ENCODE results near the gene ERC1. TPM values are rescaled to one million over a fixed set of nuclear protein-coding genes. Genes with fewer than 3 reads are reported as not detected.
"Not testable (repeated sequence)": the region's sequence is repeated elsewhere in the genome, so short reads cannot be mapped to it uniquely, and the experiment has no call there.

ERC1 gene
- total RNA-seq, 1 experiment from 2014 or later, result 12.5 TPM

- DNase-seq (ENCODE audit: extremely low read depth, low read depth), result no peak
Observed at GRCh38 chr12:1339618-1340319, 348.7 kb downstream of the ERC1 start.

- not testable (repeated sequence) for DNase-seq (ENCODE audit: extremely low read depth, low read depth)
Observed at GRCh38 chr12:1341270-1341669, 350.2 kb downstream of the ERC1 start.

DNA sequence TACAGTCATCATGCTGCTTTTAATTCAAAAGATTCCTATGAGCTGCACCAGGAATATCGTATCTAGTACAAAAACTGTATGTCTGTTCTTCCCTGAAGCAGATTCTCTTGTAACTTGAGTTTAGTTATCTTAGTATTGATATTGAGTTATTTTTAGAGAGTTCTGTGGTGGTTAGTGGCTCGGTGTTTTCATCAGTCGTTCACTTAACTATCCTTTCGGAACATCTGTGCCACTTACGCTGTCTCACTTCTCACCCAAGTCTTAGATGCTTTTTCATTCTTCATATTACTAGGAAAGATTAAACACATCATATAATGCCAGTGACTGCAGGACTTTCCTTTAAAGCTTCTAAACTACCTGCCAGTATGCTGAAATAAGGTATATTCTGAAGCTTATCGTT lies 352.4 kb downstream of the ERC1 start:
- no peak for DNase-seq (ENCODE audit: extremely low read depth, low read depth)

GRCh38 chr12:1344245-1344644 lies 353.2 kb downstream of the ERC1 start:
- no peak for DNase-seq (ENCODE audit: extremely low read depth, low read depth)

DNA sequence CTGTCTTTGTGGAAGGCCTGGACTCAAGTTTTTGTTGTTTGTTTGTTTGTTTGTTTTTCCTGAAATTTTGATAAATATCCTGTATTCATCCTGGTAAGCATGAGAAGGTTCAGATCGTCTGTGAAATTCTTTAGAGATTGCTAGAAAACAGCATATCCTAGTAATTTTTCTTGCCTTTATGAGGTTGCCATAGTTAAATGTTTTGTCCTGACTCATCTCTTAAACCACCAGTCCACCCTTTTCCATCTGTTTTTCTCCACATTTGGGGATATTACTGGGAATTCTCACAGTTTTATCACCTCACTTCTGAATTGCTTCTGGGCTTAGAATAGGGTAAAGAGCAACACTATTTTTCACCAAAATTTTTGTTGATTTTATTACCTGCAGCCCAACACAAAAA lies 355.1 kb downstream of the ERC1 start:
- no peak for DNase-seq (ENCODE audit: extremely low read depth, low read depth)

GRCh38 chr12:1347294-1347693 lies 356.3 kb downstream of the ERC1 start:
- no peak for DNase-seq (ENCODE audit: extremely low read depth, low read depth)

GRCh38 chr12:1348606-1349005 lies 357.6 kb downstream of the ERC1 start:
- DNase-seq (ENCODE audit: extremely low read depth, low read depth), result no peak

DNA sequence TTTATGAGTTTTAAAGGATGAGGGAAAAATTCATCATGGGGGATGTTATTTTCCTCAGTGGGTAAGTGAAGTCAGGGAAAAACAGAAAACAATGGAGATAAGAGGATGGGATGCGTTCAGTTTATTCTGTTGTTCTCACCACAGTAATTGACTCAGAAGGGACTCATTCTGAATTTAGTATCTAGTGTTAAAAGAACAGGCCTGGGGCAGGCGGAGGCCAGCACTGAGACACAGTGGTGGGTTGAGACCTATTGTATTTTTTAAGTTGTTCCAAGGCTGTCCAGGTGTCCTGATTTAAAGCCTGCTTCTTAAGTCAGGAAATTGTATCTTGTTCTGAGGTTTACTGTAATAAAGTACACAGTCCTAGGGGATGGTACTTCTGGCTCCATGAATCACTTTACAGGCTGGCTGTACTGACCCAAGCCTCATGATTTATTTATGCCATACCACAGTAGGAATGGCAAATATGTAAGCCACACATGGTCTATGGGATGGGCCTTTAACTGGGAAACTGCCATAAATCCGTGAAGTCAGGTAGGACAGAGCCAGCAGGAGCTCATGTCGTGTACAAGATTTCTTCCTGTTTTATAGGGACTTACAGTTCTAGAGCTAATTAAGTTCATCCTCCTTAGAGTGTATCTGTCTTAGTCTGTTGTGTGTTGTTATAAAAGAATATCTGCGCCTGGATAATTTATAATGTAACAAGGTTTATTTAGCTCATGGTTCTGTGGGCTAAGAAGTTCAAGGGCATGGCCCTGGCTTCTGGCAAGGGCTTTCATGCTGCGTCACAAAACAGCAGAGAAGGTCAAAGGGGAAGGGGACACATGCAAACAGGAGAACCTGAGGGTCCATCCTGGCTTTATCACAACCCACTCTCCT lies 359.3 kb downstream of the ERC1 start:
- no peak for DNase-seq (ENCODE audit: extremely low read depth, low read depth)

DNA sequence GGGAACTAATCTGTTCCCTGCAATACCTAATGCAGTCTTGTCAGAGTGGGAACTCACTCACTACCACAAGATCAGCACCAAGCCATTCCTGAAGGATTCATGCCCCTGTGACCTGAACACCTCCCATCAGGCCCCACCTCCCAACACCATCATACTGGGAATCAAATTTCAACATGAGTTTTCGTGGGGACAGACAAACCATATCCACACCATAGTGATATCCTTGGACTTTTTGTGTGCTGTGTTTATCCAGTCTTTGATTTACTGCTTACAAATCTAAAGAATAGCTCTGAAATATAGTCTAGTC lies 359.9 kb downstream of the ERC1 start:
- DNase-seq (ENCODE audit: extremely low read depth, low read depth), result no peak

GRCh38 chr12:1351926-1352325 lies 360.9 kb downstream of the ERC1 start:
- no peak for DNase-seq (ENCODE audit: extremely low read depth, low read depth)

DNA sequence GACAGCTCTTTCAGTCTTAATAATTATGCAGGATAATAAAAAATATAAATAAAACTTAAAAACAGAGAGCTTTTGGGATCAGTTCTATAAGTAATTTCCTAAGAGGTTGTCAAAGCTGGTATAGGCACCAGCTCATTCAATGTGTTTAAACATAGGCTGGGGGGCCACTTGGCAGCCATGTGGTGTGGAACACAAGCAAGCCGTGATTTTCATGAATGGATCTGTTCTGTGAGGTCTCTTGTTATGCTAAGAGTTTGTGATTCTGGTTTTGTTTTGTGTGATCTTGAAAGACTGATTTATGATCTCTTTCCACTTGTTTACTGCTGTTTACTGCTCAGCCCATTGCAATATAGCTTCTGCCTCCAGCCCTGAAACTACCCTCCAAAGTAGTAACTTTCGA lies 362.4 kb downstream of the ERC1 start:
- DNase-seq (ENCODE audit: extremely low read depth, low read depth), result no peak

DNA sequence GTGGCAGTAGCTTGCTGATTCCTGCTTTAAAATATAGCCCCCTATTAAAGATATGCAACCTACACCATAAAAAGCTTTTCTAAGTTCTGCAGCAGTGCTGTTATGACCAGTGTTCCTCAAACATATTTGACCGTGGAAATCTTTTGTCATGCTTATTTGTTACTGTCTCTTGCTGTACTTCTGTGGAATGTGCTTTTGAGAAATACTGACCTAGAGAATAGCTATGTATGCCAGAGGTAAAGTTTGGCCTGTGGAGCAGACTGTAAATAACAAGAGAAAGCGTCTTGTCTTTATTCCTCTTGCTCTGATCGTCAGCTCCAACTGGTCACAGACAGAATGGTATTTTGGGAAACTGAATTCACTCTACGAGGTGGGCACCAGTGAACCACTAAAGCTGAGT lies 364.4 kb downstream of the ERC1 start:
- no peak for DNase-seq (ENCODE audit: extremely low read depth, low read depth)

DNA sequence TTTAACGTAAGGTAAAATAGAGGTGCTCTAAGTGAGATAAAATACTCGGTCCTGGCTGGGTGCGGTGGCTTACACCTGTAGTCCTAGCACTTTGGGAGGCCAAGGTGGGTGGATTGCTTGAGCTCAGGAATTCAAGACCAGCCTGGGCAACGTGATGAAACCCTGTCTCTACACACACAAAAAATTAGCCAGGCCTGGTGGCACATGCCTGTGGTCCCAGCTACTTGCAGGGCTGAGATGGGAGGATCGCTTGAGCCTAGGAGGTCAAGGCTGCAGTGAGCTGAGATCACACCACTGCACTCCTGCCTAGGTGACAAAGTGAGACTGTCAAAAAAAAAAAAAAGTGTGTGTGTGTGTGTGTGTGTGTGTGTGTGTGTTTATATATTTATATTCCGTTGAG lies 364.8 kb downstream of the ERC1 start:
- not testable (repeated sequence) for DNase-seq (ENCODE audit: extremely low read depth, low read depth)

- no peak for DNase-seq (ENCODE audit: extremely low read depth, low read depth)
Observed at GRCh38 chr12:1356285-1356684, 365.3 kb downstream of the ERC1 start.

DNA sequence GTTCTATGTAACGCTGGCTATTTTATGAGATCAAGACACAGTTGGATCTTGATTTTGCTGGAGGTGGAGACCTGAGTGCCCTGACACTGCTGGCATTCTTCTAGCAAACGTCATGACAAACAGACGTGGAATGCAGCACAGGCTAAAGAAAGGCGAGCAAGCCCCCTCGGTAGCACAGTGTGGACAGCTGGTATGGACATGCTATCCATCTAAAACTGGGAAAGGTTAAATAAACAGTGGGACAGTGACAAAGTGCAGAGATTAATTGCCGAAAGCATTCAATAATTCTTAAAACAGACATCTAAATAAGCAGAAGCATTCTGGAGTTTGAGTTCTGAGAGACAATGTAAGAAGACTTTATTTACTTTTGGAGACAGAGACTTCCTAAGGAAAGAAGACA lies 366.1 kb downstream of the ERC1 start:
- DNase-seq (ENCODE audit: extremely low read depth, low read depth), result no peak

DNA sequence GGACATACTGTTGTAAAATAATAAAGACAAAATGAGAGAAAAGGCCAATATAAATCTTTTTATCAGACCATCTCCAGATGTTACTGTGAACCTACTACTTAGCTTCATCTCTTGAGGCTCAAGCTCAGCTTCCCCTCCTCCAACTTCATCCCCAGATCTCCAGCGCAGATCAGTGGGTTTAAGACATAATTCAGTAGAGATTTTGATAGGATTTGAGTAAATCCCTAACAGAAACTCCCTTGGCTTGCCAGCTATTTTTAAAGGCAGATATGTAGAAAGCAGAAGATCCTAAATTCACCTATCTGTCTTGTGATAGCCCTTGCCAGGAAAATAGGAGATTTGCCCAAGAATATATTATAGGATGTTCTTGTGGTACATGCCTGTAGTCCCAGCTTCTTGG lies 366.7 kb downstream of the ERC1 start:
- DNase-seq (ENCODE audit: extremely low read depth, low read depth), result no peak

DNA sequence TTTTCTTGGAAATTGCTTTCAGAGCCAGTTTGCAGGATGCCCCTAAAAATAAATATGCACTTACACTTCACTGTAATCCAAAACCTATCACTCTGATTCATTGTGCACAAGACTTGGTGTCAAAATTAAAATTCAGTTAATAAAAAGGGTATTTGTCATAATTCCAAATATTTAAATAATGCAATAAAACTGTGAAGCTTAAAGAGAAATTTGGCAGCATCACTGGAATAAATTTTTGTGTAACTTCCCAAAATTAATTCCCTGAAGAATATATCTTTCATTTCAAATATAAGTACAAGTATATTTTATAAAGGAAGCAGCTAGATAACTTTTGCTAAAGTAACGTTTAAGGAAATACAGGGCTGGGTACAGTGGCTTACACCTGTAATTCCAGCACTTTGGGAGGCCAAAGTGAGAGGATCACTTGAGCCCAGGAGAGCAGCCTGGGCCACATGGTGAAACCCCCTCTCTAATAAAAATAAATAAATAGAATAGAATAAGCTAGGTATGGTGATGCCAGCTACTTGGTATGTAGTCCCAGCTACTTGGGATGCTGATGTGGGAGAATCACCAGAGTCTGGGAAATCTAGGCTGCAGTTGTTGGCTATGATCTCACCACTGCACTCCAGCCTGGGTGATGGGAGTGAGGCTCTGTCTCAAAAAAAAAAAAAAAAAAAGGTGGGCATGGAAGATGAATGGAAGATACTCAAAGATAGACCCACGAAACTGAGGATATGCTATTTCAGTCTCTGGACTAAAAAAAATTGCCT lies 369.6 kb downstream of the ERC1 start:
- no peak for DNase-seq (ENCODE audit: extremely low read depth, low read depth)

- DNase-seq (ENCODE audit: extremely low read depth, low read depth), result no peak
Observed at GRCh38 chr12:1362143-1362662, 371.2 kb downstream of the ERC1 start.

DNA sequence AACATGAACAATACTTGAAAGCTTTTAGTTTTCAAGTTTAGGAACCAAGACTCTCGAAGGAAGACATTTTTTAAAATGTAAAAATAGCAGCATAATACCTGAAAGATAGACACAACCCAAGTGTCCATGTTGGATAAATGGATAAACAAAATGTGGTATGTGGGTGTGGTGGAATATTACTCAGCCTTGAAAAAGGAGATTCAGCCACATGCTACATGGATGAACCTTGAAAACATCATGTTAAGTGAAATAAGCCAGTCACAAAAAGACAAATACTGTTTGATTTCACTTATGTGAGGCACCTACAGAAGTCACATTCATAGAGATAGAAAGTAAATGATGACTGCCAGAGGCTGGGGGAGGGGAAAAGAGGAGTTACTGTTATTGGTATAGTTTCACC lies 374.7 kb downstream of the ERC1 start:
- DNase-seq (ENCODE audit: extremely low read depth, low read depth), result no peak

GRCh38 chr12:1367331-1368291 lies 376.6 kb downstream of the ERC1 start:
- no peak for DNase-seq (ENCODE audit: extremely low read depth, low read depth)
